ENCODE measurements around the gene FLYWCH1. TPM values are rescaled to one million over a fixed set of nuclear protein-coding genes. Genes with fewer than 3 reads are reported as not detected.

The FLYWCH1 gene
- 10 to 100 TPM; 44.6 to 48.9 TPM for total RNA-seq

- CTCF ChIA-PET, result interaction anchor here (0.8 to 4.4 kb wide), 13 partner anchors 8 to 120 kb away, joined by 3 to 32 read pairs (median 7); partner anchors contain the start of gene FLYWCH2
- POLR2A ChIA-PET, result interaction anchor here (0.5 to 1.5 kb wide), 6 partner anchors 15 to 178 kb away, joined by 3 to 5 read pairs (median 3); partner anchors contain the start of gene FLYWCH2
- Mint-ChIP-seq H3K4me3 (peak within 1 kb of the TSS; percentile 88), H3K4me1 (ENCODE audit: low read depth) (peaks cover 33% of the 10 kb centered on the region), H3K27ac (peak within 1 kb of the TSS; percentile 83), H3K36me3 (ENCODE audit: low read depth) (peaks cover 12% of the 10 kb centered on the region), H3K9me3 (ENCODE audit: insufficient read depth) (no peaks in the 10 kb centered on the region), H3K27me3 (ENCODE audit: low read depth) (peaks cover 5% of the 10 kb centered on the region)
- ATAC-seq, result peak; percentile 96
- DNase-seq, result peak; percentile 99
These were observed at the start of gene FLYWCH1 for GRCh38 chr16:2911638-2912329. Gene FLYWCH1 (plus strand): TSS chr16:2911931. CDS start chr16:2929686, 17,755 bp downstream.

GRCh38 chr16:2865651-2866050 lies 46.1 kb upstream of the FLYWCH1 start:
- POLR2A ChIA-PET, result interaction anchor here (1.2 kb wide), 1 partner anchor 26 kb away, joined by 4 read pairs; no protein-coding TSS in a partner anchor
- Mint-ChIP-seq H3K9me3 (ENCODE audit: insufficient read depth) (no peaks in the 10 kb centered on the region), H3K27me3 (ENCODE audit: low read depth) (peaks cover 8% of the 10 kb centered on the region), H3K4me3 (no peak overlapping the region), H3K36me3 (ENCODE audit: low read depth) (no peaks in the 10 kb centered on the region), H3K4me1 (ENCODE audit: low read depth) (peaks cover 32% of the 10 kb centered on the region), H3K27ac (no peak overlapping the region)
- CTCF ChIA-PET, result interaction anchor here (1.0 to 12.4 kb wide), 6 partner anchors 23 to 54 kb away, joined by 3 to 151 read pairs (median 4); partner anchors contain the start of gene FLYWCH1
- ATAC-seq (no peak), DNase-seq (no peak)

- ChIA-PET CTCF (interaction anchor here (0.9 to 12.4 kb wide), 6 partner anchors 11 to 53 kb away, joined by 3 to 151 read pairs (median 3); partner anchors contain the start of gene FLYWCH1), POLR2A (interaction anchor here (1.2 kb wide), 1 partner anchor 27 kb away, joined by 4 read pairs; no protein-coding TSS in a partner anchor)
- Mint-ChIP-seq H3K27ac (no peak overlapping the region), H3K9me3 (ENCODE audit: insufficient read depth) (no peaks in the 10 kb centered on the region), H3K4me1 (ENCODE audit: low read depth) (peaks cover 32% of the 10 kb centered on the region), H3K36me3 (ENCODE audit: low read depth) (no peaks in the 10 kb centered on the region), H3K4me3 (no peak overlapping the region), H3K27me3 (ENCODE audit: low read depth) (peaks cover 8% of the 10 kb centered on the region)
- no peak for DNase-seq
- ATAC-seq, result no peak
These were observed 45.3 kb upstream of the FLYWCH1 start for GRCh38 chr16:2866431-2866830.

GRCh38 chr16:2867661-2867986 lies 44.1 kb upstream of the FLYWCH1 start:
- Mint-ChIP-seq H3K9me3 (ENCODE audit: insufficient read depth) (no peaks in the 10 kb centered on the region), H3K4me1 (ENCODE audit: low read depth) (peaks cover 32% of the 10 kb centered on the region), H3K27ac (peak overlapping the region; percentile 92), H3K4me3 (peak overlapping the region; percentile 87), H3K27me3 (ENCODE audit: low read depth) (peaks cover 13% of the 10 kb centered on the region), H3K36me3 (ENCODE audit: low read depth) (no peaks in the 10 kb centered on the region)
- ATAC-seq, result no peak
- CTCF ChIA-PET, result interaction anchor here (0.6 to 12.4 kb wide), 32 partner anchors 8 to 126 kb away, joined by 3 to 151 read pairs (median 5); partner anchors contain the start of genes ELOB, FLYWCH1, FLYWCH2 and PRSS21
- no peak for DNase-seq
- POLR2A ChIA-PET, result interaction anchor here (0.9 to 1.8 kb wide), 8 partner anchors 16 to 116 kb away, joined by 3 to 14 read pairs (median 4); partner anchors contain the start of genes FLYWCH2 and SRRM2

- peak overlapping the region; percentile 92 for H3K27ac Mint-ChIP-seq
- POLR2A ChIA-PET, result interaction anchor here (0.6 to 1.8 kb wide), 9 partner anchors 15 to 116 kb away, joined by 3 to 14 read pairs (median 4); partner anchors contain the start of genes ELOB, FLYWCH2 and SRRM2
- H3K9me3 Mint-ChIP-seq (ENCODE audit: insufficient read depth), result no peaks in the 10 kb centered on the region
- peak; percentile 96 for DNase-seq
- H3K36me3 Mint-ChIP-seq (ENCODE audit: low read depth), result no peaks in the 10 kb centered on the region
- H3K27me3 Mint-ChIP-seq (ENCODE audit: low read depth), result peaks cover 13% of the 10 kb centered on the region
- peaks cover 32% of the 10 kb centered on the region for H3K4me1 Mint-ChIP-seq (ENCODE audit: low read depth)
- peak; percentile 96 for ATAC-seq
- CTCF ChIA-PET, result interaction anchor here (0.6 to 12.4 kb wide), 40 partner anchors 8 to 144 kb away, joined by 3 to 151 read pairs (median 5); partner anchors contain the start of genes ELOB, FLYWCH1, FLYWCH2 and PRSS21
- peak overlapping the region; percentile 87 for H3K4me3 Mint-ChIP-seq
These were observed 43.5 kb upstream of the FLYWCH1 start for GRCh38 chr16:2867987-2868789.

- ChIA-PET POLR2A (interaction anchor here (0.6 to 2.1 kb wide), 2 partner anchors 11 to 119 kb away, joined by 3 to 9 read pairs; partner anchors contain the start of gene FLYWCH2), CTCF (interaction anchor here (1.1 to 12.4 kb wide), 7 partner anchors 11 to 55 kb away, joined by 3 to 151 read pairs (median 8); partner anchors contain the start of genes FLYWCH1 and FLYWCH2)
- peaks cover 9% of the 10 kb centered on the region for H3K27me3 Mint-ChIP-seq (ENCODE audit: low read depth)
- ATAC-seq, result no peak
- H3K27ac Mint-ChIP-seq, result no peak overlapping the region
- no peak overlapping the region for H3K4me3 Mint-ChIP-seq
- DNase-seq, result no peak
- H3K9me3 Mint-ChIP-seq (ENCODE audit: insufficient read depth), result no peaks in the 10 kb centered on the region
- peaks cover 34% of the 10 kb centered on the region for H3K4me1 Mint-ChIP-seq (ENCODE audit: low read depth)
- no peaks in the 10 kb centered on the region for H3K36me3 Mint-ChIP-seq (ENCODE audit: low read depth)
These were observed 39.8 kb upstream of the FLYWCH1 start for GRCh38 chr16:2871926-2872325.

- ChIA-PET POLR2A (interaction anchor here (0.5 kb wide), 1 partner anchor 430 kb away, joined by 3 read pairs; no protein-coding TSS in a partner anchor), CTCF (interaction anchor here (1.0 to 3.9 kb wide), 6 partner anchors 9 to 51 kb away, joined by 3 to 17 read pairs (median 6); partner anchors contain the start of genes FLYWCH1 and FLYWCH2)
- ATAC-seq (no peak), DNase-seq (no peak)
- Mint-ChIP-seq H3K4me1 (ENCODE audit: low read depth) (peaks cover 21% of the 10 kb centered on the region), H3K4me3 (no peak overlapping the region), H3K27ac (no peak overlapping the region), H3K9me3 (ENCODE audit: insufficient read depth) (no peaks in the 10 kb centered on the region), H3K36me3 (ENCODE audit: low read depth) (no peaks in the 10 kb centered on the region), H3K27me3 (ENCODE audit: low read depth) (peaks cover 9% of the 10 kb centered on the region)
These were observed 37.5 kb upstream of the FLYWCH1 start for GRCh38 chr16:2874032-2874911.

- no peak overlapping the region for H3K4me3 Mint-ChIP-seq
- ChIA-PET CTCF (interaction anchor here (1.0 to 2.4 kb wide), 5 partner anchors 8 to 51 kb away, joined by 3 to 17 read pairs (median 6); partner anchors contain the start of genes FLYWCH1 and FLYWCH2), POLR2A (interaction anchor here (0.5 kb wide), 1 partner anchor 431 kb away, joined by 3 read pairs; no protein-coding TSS in a partner anchor)
- H3K27me3 Mint-ChIP-seq (ENCODE audit: low read depth), result peaks cover 13% of the 10 kb centered on the region
- H3K36me3 Mint-ChIP-seq (ENCODE audit: low read depth), result peaks cover 3% of the 10 kb centered on the region
- no peak overlapping the region for H3K27ac Mint-ChIP-seq
- H3K9me3 Mint-ChIP-seq (ENCODE audit: insufficient read depth), result peaks cover 2% of the 10 kb centered on the region
- DNase-seq (peak; percentile 78), ATAC-seq (peak; percentile 98)
- H3K4me1 Mint-ChIP-seq (ENCODE audit: low read depth), result peaks cover 14% of the 10 kb centered on the region
These were observed 36.8 kb upstream of the FLYWCH1 start for GRCh38 chr16:2874912-2875362.

GRCh38 chr16:2879854-2880508 lies 31.8 kb upstream of the FLYWCH1 start:
- CTCF ChIA-PET, result interaction anchor here (1.0 to 1.6 kb wide), 3 partner anchors 12 to 47 kb away, joined by 4 to 5 read pairs (median 4); no protein-coding TSS in a partner anchor
- no peak overlapping the region for H3K4me3 Mint-ChIP-seq

More at GRCh38 chr16:2879854-2880508, 31.8 kb upstream of the FLYWCH1 start:
- ATAC-seq, result no peak
- H3K4me1 Mint-ChIP-seq (ENCODE audit: low read depth), result peaks cover 17% of the 10 kb centered on the region
- H3K27me3 Mint-ChIP-seq (ENCODE audit: low read depth), result peaks cover 6% of the 10 kb centered on the region
- H3K9me3 Mint-ChIP-seq (ENCODE audit: insufficient read depth), result peaks cover 4% of the 10 kb centered on the region
- peaks cover 3% of the 10 kb centered on the region for H3K36me3 Mint-ChIP-seq (ENCODE audit: low read depth)
- no peak for DNase-seq
- POLR2A ChIA-PET, result no interaction called here
- no peak overlapping the region for H3K27ac Mint-ChIP-seq
